Measurements from ENCODE around the gene SLC29A3.

SLC29A3 gene

DNA sequence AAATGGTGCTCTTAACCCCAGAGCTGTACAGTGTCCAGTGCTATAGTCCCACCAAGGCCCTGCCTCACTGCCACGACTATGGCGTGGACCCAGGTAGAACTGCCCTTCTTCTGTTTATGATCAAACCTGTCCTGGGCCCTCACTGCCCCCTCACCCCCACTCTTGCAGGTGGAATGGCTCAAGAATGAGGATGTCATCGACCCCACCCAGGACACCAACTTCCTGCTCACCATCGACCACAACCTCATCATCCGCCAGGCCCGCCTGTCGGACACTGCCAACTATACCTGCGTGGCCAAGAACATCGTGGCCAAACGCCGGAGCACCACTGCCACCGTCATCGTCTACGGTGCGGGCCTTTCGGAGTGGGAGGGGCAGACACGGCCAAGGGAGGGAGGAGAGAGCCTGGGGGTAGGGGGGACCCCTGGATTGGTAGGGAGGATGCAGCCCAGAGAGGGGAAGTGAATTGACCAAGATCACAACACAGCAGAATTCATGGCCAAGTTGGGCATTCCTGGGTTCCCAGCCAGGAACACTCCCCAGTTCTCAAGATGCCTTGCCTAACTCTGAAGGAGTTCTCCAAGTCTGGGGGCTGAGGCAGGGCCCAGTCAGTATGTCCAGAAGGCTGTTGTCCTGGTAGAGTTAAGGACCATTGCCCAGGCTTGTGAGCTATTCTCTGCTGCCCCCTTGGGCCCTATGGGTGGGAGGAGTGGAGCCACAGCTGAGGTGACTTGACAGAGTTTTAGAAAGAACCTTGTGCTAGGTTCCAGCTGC is 32.4 kb upstream of the SLC29A3 start:
- TF ChIP-seq, protein P1, sequence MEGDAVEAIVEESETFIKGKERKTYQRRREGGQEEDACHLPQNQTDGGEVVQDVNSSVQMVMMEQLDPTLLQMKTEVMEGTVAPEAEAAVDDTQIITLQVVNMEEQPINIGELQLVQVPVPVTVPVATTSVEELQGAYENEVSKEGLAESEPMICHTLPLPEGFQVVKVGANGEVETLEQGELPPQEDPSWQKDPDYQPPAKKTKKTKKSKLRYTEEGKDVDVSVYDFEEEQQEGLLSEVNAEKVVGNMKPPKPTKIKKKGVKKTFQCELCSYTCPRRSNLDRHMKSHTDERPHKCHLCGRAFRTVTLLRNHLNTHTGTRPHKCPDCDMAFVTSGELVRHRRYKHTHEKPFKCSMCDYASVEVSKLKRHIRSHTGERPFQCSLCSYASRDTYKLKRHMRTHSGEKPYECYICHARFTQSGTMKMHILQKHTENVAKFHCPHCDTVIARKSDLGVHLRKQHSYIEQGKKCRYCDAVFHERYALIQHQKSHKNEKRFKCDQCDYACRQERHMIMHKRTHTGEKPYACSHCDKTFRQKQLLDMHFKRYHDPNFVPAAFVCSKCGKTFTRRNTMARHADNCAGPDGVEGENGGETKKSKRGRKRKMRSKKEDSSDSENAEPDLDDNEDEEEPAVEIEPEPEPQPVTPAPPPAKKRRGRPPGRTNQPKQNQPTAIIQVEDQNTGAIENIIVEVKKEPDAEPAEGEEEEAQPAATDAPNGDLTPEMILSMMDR (IDR thresholded peaks at IDR 0.05): no peak

DNA sequence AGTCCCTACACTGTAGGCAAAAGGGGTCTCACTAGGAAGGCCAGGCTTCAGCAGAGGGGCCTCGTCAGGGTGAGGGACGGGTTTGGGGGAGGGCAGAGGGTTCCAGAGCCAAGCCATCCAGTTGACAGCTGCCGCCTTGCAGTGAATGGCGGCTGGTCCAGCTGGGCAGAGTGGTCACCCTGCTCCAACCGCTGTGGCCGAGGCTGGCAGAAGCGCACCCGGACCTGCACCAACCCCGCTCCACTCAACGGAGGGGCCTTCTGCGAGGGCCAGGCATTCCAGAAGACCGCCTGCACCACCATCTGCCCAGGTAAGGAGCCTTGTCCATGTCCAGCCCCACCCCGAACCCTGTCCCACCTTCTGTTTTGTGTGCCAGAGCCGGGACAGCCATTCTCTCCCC is 31.6 kb upstream of the SLC29A3 start:
- TF ChIP-seq, protein P1 (IDR thresholded peaks at IDR 0.05): no peak

DNA sequence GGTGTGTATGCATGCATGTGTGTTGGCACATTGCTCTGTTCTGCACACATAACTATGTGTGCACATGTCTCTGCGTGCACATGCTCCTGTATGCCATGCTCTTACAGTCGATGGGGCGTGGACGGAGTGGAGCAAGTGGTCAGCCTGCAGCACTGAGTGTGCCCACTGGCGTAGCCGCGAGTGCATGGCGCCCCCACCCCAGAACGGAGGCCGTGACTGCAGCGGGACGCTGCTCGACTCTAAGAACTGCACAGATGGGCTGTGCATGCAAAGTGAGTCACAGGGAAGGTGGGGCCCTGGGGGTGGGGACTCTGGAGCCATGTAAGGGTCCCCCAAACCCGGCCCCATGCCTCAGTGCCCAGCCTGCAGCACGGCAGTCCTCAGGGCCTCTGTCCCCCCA is 30.6 kb upstream of the SLC29A3 start:
- TF ChIP-seq, protein P1 (IDR thresholded peaks at IDR 0.05): no peak

DNA sequence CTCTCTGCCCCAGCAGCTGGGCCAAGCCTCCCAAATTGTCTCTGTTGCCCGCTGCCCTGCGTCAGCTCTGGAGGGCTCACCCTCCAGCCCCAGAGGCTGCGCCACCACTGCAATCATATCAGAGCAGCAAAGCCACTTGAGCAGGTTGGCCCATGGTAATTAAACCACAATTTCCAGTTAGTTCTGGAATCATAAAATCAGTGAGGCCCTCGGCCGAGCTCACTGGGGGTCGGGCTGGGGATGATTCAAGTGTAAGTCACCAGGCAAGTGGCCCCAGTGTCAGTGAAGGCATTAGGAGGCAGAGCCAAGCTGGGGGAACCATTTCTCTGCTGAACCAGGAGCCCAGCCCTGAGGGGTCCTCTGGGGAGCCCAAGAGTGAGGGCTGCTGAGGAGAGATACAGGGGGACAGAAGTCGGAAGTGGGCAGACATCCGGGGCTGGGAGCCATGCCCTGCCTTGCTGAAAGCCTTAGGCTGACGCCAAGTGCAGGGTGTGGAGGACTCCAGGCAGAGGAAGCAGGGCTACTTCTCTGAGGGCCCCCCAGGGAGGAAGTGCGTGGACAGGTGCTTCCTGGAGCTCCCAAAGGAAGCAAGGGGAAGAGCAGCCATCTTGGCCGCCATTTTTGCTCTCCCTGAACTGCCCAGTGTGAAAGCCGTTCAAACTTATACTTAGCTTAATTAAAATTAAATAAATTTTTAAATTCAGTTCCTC is 29.5 kb upstream of the SLC29A3 start:
- TF ChIP-seq, protein P1 (IDR thresholded peaks at IDR 0.05): no peak

DNA sequence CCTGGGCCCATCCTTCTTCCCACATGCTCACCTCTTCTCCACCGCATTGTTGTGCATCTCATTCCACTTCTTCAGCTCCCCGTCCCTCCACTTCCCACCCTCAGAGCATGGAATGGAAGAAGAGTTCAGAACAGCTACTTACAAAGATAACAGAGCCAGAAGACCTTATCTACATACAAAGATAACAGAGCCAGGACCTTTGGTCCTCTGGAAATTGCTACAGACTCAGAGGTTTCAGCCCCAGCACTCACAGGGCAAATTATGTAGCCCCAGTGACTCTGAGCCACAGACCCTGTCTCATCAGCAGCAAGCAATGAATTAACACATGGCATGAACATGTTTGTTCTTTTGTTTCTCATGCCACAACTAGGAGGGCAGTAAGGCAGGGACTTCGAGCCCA is 28.7 kb upstream of the SLC29A3 start:
- TF ChIP-seq, protein P1 (IDR thresholded peaks at IDR 0.05): no peak

DNA sequence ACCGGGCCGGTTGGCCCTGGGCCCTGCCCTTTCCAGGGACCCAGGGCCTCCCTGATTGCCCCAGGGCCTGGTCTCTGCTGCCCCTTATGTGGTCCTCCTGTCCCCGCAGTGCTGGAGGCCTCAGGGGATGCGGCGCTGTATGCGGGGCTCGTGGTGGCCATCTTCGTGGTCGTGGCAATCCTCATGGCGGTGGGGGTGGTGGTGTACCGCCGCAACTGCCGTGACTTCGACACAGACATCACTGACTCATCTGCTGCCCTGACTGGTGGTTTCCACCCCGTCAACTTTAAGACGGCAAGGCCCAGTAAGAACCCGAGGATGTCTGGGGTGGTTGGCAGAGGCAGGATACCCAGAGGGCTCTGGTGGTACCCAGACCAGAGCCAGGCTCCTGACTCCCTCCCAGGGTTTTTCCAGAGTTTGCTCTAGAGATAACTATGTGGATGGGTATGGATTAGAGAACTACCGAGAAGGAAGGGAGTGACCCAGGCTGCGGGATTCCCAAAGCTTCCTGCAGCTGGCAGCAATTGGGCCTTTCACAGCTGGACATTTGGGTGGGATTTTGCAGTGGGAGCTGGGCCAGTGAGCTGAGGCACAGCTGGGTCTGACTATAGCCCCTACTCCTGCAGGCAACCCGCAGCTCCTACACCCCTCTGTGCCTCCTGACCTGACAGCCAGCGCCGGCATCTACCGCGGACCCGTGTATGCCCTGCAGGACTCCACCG is 28.1 kb upstream of the SLC29A3 start:
- TF ChIP-seq, protein P1 (IDR thresholded peaks at IDR 0.05): no peak

DNA sequence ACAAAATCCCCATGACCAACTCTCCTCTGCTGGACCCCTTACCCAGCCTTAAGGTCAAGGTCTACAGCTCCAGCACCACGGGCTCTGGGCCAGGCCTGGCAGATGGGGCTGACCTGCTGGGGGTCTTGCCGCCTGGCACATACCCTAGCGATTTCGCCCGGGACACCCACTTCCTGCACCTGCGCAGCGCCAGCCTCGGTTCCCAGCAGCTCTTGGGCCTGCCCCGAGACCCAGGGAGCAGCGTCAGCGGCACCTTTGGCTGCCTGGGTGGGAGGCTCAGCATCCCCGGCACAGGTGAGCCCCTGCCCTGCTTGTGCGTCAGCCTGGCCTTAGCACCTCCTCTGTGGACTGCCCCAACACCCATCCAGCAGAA is 27.5 kb upstream of the SLC29A3 start:
- TF ChIP-seq, protein P1 (IDR thresholded peaks at IDR 0.05): no peak
